ENCODE data around the gene TRPM4.
"Not testable (repeated sequence)": the region's sequence is repeated elsewhere in the genome, so short reads cannot be mapped to it uniquely, and the experiment has no call there.

Gene TRPM4

GRCh38 chr19:49118565-49119410 lies 38.8 kb upstream of the TRPM4 start, which contains the start of gene C19orf73:
Gene C19orf73 (minus strand): TSS chr19:49119143. CDS start chr19:49119022, 121 bp downstream.
- H3K27me3 ChIP-seq (ENCODE audit: insufficient read depth, low read length), result peaks cover 44% of the 10 kb centered on the region
- H3K9ac ChIP-seq (ENCODE audit: low read depth, low read length), result peak within 1 kb of the TSS; percentile 89; the same call in 1 of the 2 replicates
- no peaks in the 10 kb centered on the region for H3K36me3 ChIP-seq (ENCODE audit: insufficient read depth, low read depth, low read length)
- peaks cover 4% of the 10 kb centered on the region; the same call in 1 of the 2 replicates for H3K4me1 ChIP-seq (ENCODE audit: insufficient read depth, low read length)
- H3K27ac ChIP-seq (ENCODE audit: low read length), result no peak within 1 kb of the TSS
- H3K4me3 ChIP-seq (ENCODE audit: low read length), result peak within 1 kb of the TSS; percentile 80
- H3K9me3 ChIP-seq (ENCODE audit: insufficient read depth, low read depth, low read length), result no peaks in the 10 kb centered on the region

- peak within 1 kb of the TSS; percentile 89; the same call in 1 of the 2 replicates for H3K9ac ChIP-seq (ENCODE audit: low read depth, low read length)
- peaks cover 44% of the 10 kb centered on the region for H3K27me3 ChIP-seq (ENCODE audit: insufficient read depth, low read length)
- no peaks in the 10 kb centered on the region for H3K36me3 ChIP-seq (ENCODE audit: insufficient read depth, low read depth, low read length)
- peaks cover 4% of the 10 kb centered on the region; the same call in 1 of the 2 replicates for H3K4me1 ChIP-seq (ENCODE audit: insufficient read depth, low read length)
- no peak within 1 kb of the TSS for H3K27ac ChIP-seq (ENCODE audit: low read length)
- no peaks in the 10 kb centered on the region for H3K9me3 ChIP-seq (ENCODE audit: insufficient read depth, low read depth, low read length)
- H3K4me3 ChIP-seq (ENCODE audit: low read length), result peak within 1 kb of the TSS; percentile 80
These were observed 37.9 kb upstream of the TRPM4 start, which contains the start of gene PPFIA3 for GRCh38 chr19:49119411-49120324. Gene PPFIA3 (plus strand): TSS chr19:49119544. CDS start chr19:49127874, 8,330 bp downstream.

DNA sequence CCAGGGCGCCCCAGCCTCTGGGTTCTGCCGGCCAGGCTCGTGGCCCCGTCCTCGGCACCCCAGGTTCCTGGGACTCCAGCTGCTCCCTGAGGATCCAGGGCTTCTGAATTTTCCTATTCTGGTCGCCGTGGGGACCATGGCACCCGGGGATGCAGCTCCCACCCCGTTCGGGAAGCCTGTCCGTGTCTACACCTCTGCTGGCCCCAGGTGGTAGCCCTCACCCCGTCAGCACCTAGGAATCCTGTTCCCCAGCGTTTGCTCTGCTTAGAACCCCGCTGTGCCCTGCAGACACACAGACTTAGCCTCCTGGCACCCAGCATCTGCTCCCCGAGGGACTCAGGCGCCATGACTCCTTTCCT lies 37.3 kb upstream of the TRPM4 start:
- H3K4me3 ChIP-seq (ENCODE audit: low read length), result no peak overlapping the region; the same call in 1 of the 2 replicates
- peaks cover 40% of the 10 kb centered on the region for H3K27me3 ChIP-seq (ENCODE audit: insufficient read depth, low read length)
- no peak overlapping the region for H3K27ac ChIP-seq (ENCODE audit: low read length)
- no peaks in the 10 kb centered on the region for H3K9me3 ChIP-seq (ENCODE audit: insufficient read depth, low read depth, low read length)
- H3K4me1 ChIP-seq (ENCODE audit: insufficient read depth, low read length), result peaks cover 4% of the 10 kb centered on the region; the same call in 1 of the 2 replicates
- no peaks in the 10 kb centered on the region for H3K36me3 ChIP-seq (ENCODE audit: insufficient read depth, low read depth, low read length)
- H3K9ac ChIP-seq (ENCODE audit: low read depth, low read length), result no peak overlapping the region

- no peak overlapping the region for H3K9ac ChIP-seq (ENCODE audit: low read depth, low read length)
- H3K36me3 ChIP-seq (ENCODE audit: insufficient read depth, low read depth, low read length), result no peaks in the 10 kb centered on the region
- H3K9me3 ChIP-seq (ENCODE audit: insufficient read depth, low read depth, low read length), result no peaks in the 10 kb centered on the region
- H3K4me3 ChIP-seq (ENCODE audit: low read length), result no peak overlapping the region
- H3K27me3 ChIP-seq (ENCODE audit: insufficient read depth, low read length), result peaks cover 37% of the 10 kb centered on the region
- H3K27ac ChIP-seq (ENCODE audit: low read length), result no peak overlapping the region
- peaks cover 4% of the 10 kb centered on the region; the same call in 1 of the 2 replicates for H3K4me1 ChIP-seq (ENCODE audit: insufficient read depth, low read length)
These were observed 36.7 kb upstream of the TRPM4 start for GRCh38 chr19:49120868-49121267.

- not testable (repeated sequence) for H3K4me1 ChIP-seq (ENCODE audit: insufficient read depth, low read length); H3K9ac ChIP-seq (ENCODE audit: low read depth, low read length); H3K27ac ChIP-seq (ENCODE audit: low read length); H3K36me3 ChIP-seq (ENCODE audit: insufficient read depth, low read depth, low read length); H3K9me3 ChIP-seq (ENCODE audit: insufficient read depth, low read depth, low read length); H3K4me3 ChIP-seq (ENCODE audit: low read length)
- peaks cover 30% of the 10 kb centered on the region for H3K27me3 ChIP-seq (ENCODE audit: insufficient read depth, low read length)
These were observed 35.8 kb upstream of the TRPM4 start for GRCh38 chr19:49121841-49122240.

- H3K36me3 ChIP-seq (ENCODE audit: insufficient read depth, low read depth, low read length); H3K27ac ChIP-seq (ENCODE audit: low read length); H3K9ac ChIP-seq (ENCODE audit: low read depth, low read length); H3K4me3 ChIP-seq (ENCODE audit: low read length); H3K4me1 ChIP-seq (ENCODE audit: insufficient read depth, low read length); H3K9me3 ChIP-seq (ENCODE audit: insufficient read depth, low read depth, low read length): not testable (repeated sequence)
- peaks cover 30% of the 10 kb centered on the region for H3K27me3 ChIP-seq (ENCODE audit: insufficient read depth, low read length)
These were observed 34.3 kb upstream of the TRPM4 start for GRCh38 chr19:49123285-49123684.

GRCh38 chr19:49125025-49125731 lies 32.4 kb upstream of the TRPM4 start:
- no peak overlapping the region for H3K27ac ChIP-seq (ENCODE audit: low read length)
- peak overlapping the region; percentile 51; the same call in 1 of the 2 replicates for H3K4me3 ChIP-seq (ENCODE audit: low read length)
- no peaks in the 10 kb centered on the region for H3K36me3 ChIP-seq (ENCODE audit: insufficient read depth, low read depth, low read length)
- H3K9ac ChIP-seq (ENCODE audit: low read depth, low read length), result no peak overlapping the region
- no peaks in the 10 kb centered on the region for H3K4me1 ChIP-seq (ENCODE audit: insufficient read depth, low read length)
- no peaks in the 10 kb centered on the region for H3K9me3 ChIP-seq (ENCODE audit: insufficient read depth, low read depth, low read length)
- peaks cover 22% of the 10 kb centered on the region for H3K27me3 ChIP-seq (ENCODE audit: insufficient read depth, low read length)

- H3K36me3 ChIP-seq (ENCODE audit: insufficient read depth, low read depth, low read length), result no peaks in the 10 kb centered on the region
- no peak overlapping the region for H3K9ac ChIP-seq (ENCODE audit: low read depth, low read length)
- no peaks in the 10 kb centered on the region for H3K9me3 ChIP-seq (ENCODE audit: insufficient read depth, low read depth, low read length)
- H3K4me3 ChIP-seq (ENCODE audit: low read length), result no peak overlapping the region
- no peak overlapping the region for H3K27ac ChIP-seq (ENCODE audit: low read length)
- peaks cover 9% of the 10 kb centered on the region for H3K27me3 ChIP-seq (ENCODE audit: insufficient read depth, low read length)
- no peaks in the 10 kb centered on the region for H3K4me1 ChIP-seq (ENCODE audit: insufficient read depth, low read length)
These were observed 31.0 kb upstream of the TRPM4 start for GRCh38 chr19:49126575-49126974.

GRCh38 chr19:49127225-49127624 lies 30.4 kb upstream of the TRPM4 start:
- H3K36me3 ChIP-seq (ENCODE audit: insufficient read depth, low read depth, low read length); H3K27ac ChIP-seq (ENCODE audit: low read length); H3K9ac ChIP-seq (ENCODE audit: low read depth, low read length); H3K27me3 ChIP-seq (ENCODE audit: insufficient read depth, low read length); H3K9me3 ChIP-seq (ENCODE audit: insufficient read depth, low read depth, low read length); H3K4me1 ChIP-seq (ENCODE audit: insufficient read depth, low read length): not testable (repeated sequence)
- peak overlapping the region; percentile 59; the same call in 1 of the 2 replicates for H3K4me3 ChIP-seq (ENCODE audit: low read length)

DNA sequence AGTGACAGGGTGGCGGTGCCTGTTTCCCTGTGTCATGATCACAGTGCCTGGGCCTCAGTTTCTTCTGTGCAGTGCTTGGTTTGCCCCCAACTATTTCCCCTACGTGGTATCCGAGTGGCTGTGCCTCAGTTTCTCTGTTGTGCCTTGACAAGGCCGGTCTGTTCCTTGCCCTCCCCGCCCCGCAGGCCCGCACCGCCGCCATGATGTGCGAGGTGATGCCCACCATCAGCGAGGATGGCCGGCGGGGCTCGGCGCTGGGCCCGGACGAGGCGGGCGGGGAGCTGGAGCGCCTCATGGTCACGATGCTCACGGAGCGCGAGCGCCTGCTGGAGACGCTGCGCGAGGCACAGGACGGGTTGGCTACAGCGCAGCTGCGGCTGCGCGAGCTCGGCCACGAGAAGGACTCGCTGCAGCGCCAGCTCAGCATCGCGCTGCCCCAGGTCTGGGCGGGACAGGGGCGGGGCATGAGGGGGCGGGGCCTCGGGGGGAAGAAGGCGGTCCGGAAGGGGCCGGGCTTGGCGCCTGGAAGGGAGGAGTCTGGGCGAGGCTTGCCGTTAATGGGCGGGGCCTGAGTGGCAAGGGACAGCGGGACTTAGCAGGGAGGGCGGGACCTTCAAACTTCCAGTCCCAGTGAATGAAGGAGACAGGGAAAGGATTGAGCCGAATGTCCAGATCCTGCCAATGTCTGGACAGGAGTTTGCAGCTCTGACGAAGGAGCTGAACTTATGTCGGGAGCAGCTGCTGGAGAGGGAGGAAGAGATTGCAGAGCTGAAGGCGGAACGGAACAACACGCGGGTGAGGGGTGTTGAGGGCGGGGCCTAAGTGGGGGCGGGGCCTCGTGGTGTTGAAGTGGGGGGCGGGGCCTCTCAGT lies 29.7 kb upstream of the TRPM4 start:
- Histone ChIP-seq H3K27ac (ENCODE audit: low read length) (no peak overlapping the region), H3K4me3 (ENCODE audit: low read length) (peak overlapping the region; percentile 87), H3K27me3 (ENCODE audit: insufficient read depth, low read length) (no peaks in the 10 kb centered on the region), H3K36me3 (ENCODE audit: insufficient read depth, low read depth, low read length) (no peaks in the 10 kb centered on the region), H3K9me3 (ENCODE audit: insufficient read depth, low read depth, low read length) (no peaks in the 10 kb centered on the region), H3K9ac (ENCODE audit: low read depth, low read length) (peak overlapping the region; percentile 62; the same call in 1 of the 2 replicates), H3K4me1 (ENCODE audit: insufficient read depth, low read length) (no peaks in the 10 kb centered on the region)

Data from iPS-20b (cell line).